Left ventricle myocardium inferior (tissue), 1 donor: Measurements from ENCODE around the gene IPO4. TPM values are rescaled to one million over a fixed set of nuclear protein-coding genes. Genes with fewer than 3 reads are reported as not detected.
"Not testable (repeated sequence)": the region's sequence is repeated elsewhere in the genome, so short reads cannot be mapped to it uniquely, and the experiment has no call there.

Source experiments
- DNase-seq: peaks from one replicate; pipeline ENCODE4 v3.0.0-alpha.2; 2020
- H3K27ac ChIP-seq: fragments of 200-600 bp; replicated peaks from 2 replicates; pipeline ENCODE4 v1.8.0; 2021
- H3K27me3 ChIP-seq: fragments of 200-600 bp; 2 replicates; pipeline ENCODE4 v1.8.0; 2021; ENCODE audit warnings: low read depth
- H3K36me3 ChIP-seq: fragments of 200-600 bp; 2 replicates; pipeline ENCODE4 v1.8.0; 2021
- H3K4me1 ChIP-seq: fragments of 200-600 bp; 2 replicates; pipeline ENCODE4 v1.8.0; 2021
- H3K4me3 ChIP-seq: fragments of 200-600 bp; 2 replicates; pipeline ENCODE4 v1.8.0; 2021; ENCODE audit warnings: mild to moderate bottlenecking, moderate library complexity
- H3K9me3 ChIP-seq: fragments of 200-600 bp; replicated peaks from 2 replicates; pipeline ENCODE4 v1.8.0; 2021
- CTCF ChIP-seq: fragments of 200-600 bp; IDR thresholded peaks from 2 replicates; pipeline ENCODE4 v1.8.0; 2021; ENCODE audit warnings: antibody characterized with exemption, mild to moderate bottlenecking, borderline replicate concordance
- intact Hi-C: fragments of 100-400 bp; cut with micrococcal nuclease; formaldehyde crosslinking; loops from one replicate; pipeline ENCODE4 v1.11.0; 2022
- total RNA-seq: library from RNA; stranded (reverse); fragmentation: NEBNext Ultra II Directional; extraction: Animal tissue kit (Norgen Biotek cat#: 25700); gene quantifications from one replicate; pipeline ENCODE4 v1.2.1, GENCODE V29; 2021
- donor health status: DM: no; HTN: yes; CAD: no; lungs with severe emphysema.

IPO4 gene
- total RNA-seq, 1 donor from 2014 or later: 13.3 TPM

GRCh38 chr14:24206260-24207103 is 17.9 kb upstream of the IPO4 start:
- no peaks in the 10 kb centered on the region for H3K9me3 ChIP-seq
- no peak for TF ChIP-seq CTCF
- no peak overlapping the region for H3K4me3 ChIP-seq
- DNase-seq: no peak
- peaks cover 78% of the 10 kb centered on the region for H3K36me3 ChIP-seq
- H3K4me1 ChIP-seq: peaks cover 6% of the 10 kb centered on the region
- H3K27ac ChIP-seq: no peak overlapping the region
- no peaks in the 10 kb centered on the region for H3K27me3 ChIP-seq
- intact Hi-C loops: no loop called here

GRCh38 chr14:24204163-24205146 is 15.8 kb upstream of the IPO4 start:
- H3K27ac ChIP-seq: no peak overlapping the region
- DNase-seq: no peak
- peaks cover 68% of the 10 kb centered on the region for H3K36me3 ChIP-seq

GRCh38 chr14:24203249-24203886 is 14.8 kb upstream of the IPO4 start:
- intact Hi-C loops, H3K9me3 ChIP-seq, H3K27ac ChIP-seq, DNase-seq, H3K27me3 ChIP-seq, H3K4me3 ChIP-seq: not testable (repeated sequence)
- H3K36me3 ChIP-seq: peaks cover 57% of the 10 kb centered on the region
- H3K4me1 ChIP-seq: peaks cover 13% of the 10 kb centered on the region

More at GRCh38 chr14:24204163-24205146, 15.8 kb upstream of the IPO4 start:
- H3K27me3 ChIP-seq: no peaks in the 10 kb centered on the region
- H3K4me1 ChIP-seq: peaks cover 6% of the 10 kb centered on the region
- no peak overlapping the region for H3K4me3 ChIP-seq
- intact Hi-C loops: no loop called here
- TF ChIP-seq CTCF: no peak
- no peaks in the 10 kb centered on the region for H3K9me3 ChIP-seq

DNA sequence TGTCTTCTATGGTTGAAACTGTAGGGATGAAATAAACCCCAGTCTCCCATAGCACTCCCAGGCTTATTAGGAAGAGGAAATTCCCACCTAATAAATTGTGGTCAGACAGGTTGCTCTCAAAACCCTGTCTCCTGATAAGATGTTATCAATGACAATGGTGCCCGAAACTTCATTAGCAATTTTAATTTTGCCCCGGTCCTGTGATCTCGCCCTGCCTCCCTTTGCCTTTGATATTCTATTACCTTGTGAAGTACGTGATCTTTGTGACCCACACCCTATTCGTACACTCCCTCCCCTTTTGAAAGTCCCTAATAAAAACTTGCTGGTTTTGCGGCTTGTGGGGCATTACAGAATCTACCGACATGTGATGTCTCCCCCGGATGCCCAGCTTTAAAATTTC is 13.9 kb upstream of the IPO4 start:
- DNase-seq, H3K27me3 ChIP-seq, H3K9me3 ChIP-seq, H3K4me3 ChIP-seq, intact Hi-C loops, H3K27ac ChIP-seq: not testable (repeated sequence)
- peaks cover 48% of the 10 kb centered on the region for H3K36me3 ChIP-seq
- peaks cover 14% of the 10 kb centered on the region for H3K4me1 ChIP-seq

DNA sequence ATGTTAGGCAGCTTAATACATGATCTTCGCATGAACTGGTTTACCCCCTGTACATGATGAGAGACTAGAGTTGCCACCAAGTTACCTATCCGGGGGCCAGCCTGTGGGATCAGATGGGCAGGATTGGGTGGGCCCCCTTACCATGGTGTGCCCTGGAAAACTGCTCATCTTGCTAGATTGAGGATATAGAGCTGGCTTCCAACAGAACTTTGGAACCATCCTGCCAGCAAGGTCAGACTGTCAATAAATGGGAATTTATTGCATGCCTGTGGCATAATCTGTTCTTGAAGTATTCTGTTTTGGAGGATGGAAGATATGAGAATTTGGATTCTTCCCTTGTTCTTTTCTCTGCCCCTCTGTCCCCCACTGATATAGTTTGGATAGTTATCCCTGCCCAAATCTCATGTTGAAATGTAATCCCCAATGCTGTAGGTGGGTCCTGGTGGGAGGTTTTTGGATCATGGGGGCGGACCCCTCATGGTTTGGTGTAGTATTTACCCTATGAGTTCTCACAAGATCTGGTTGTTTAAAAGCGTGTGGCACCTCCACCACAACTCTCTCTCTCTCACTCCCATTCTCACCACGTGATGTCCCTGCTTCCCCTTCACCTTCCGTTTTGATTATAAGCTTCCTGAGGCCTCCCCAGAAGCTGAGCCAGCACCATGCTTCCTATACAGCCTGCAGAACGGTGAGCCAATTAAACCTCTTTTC is 10.4 kb upstream of the IPO4 start:
- no peak for TF ChIP-seq CTCF
- no peaks in the 10 kb centered on the region for H3K27me3 ChIP-seq
- H3K36me3 ChIP-seq: peaks cover 29% of the 10 kb centered on the region
- H3K4me3 ChIP-seq: no peak overlapping the region
- H3K27ac ChIP-seq: no peak overlapping the region
- no peak for DNase-seq
- no peaks in the 10 kb centered on the region for H3K9me3 ChIP-seq
- H3K4me1 ChIP-seq: peaks cover 48% of the 10 kb centered on the region
- intact Hi-C loops: no loop called here

DNA sequence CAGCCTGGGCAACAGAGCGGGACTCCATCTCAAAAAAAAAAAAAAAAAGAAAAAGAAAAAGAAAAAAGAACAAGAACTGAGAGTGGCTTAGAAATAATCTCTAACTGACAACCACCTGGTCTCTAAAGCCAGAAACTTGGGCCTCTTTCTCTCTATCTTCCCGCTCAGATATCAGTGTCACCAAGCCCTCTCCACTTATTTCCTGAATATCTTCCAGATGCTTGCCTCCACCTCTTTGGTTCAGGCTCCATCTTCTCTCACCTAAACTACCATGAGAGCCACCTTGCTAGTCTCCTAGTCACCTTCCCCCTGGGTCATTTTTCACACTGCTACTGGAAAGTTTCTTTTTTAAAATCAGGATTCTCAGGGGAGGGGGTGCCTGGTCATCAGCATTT is 8.4 kb upstream of the IPO4 start:
- Histone ChIP-seq H3K36me3 (peaks cover 31% of the 10 kb centered on the region), H3K27ac (no peak overlapping the region), H3K27me3 (no peaks in the 10 kb centered on the region), H3K9me3 (no peaks in the 10 kb centered on the region), H3K4me3 (peak overlapping the region; percentile 100), H3K4me1 (peaks cover 49% of the 10 kb centered on the region)
- no peak for TF ChIP-seq CTCF
- intact Hi-C loops: no loop called here
- no peak for DNase-seq
